HG02678 (cell line): Measurements from ENCODE around the gene ORAI1.
"Not testable (repeated sequence)": the region's sequence is repeated elsewhere in the genome, so short reads cannot be mapped to it uniquely, and the experiment has no call there.

Experiments used
- ATAC-seq: cut with Tn5 transposase; IDR thresholded peaks from one replicate; pipeline ENCODE4 v1.9.1; 2021; ENCODE audit warnings: mild to moderate bottlenecking, moderate library complexity; ENCODE audit not compliant: unreplicated experiment

The ORAI1 gene

GRCh38 chr12:121602766-121603165 lies 23.6 kb upstream of the ORAI1 start:
- no peak for ATAC-seq

GRCh38 chr12:121603581-121603980 lies 22.7 kb upstream of the ORAI1 start:
- ATAC-seq = no peak

GRCh38 chr12:121608301-121608700 lies 18.0 kb upstream of the ORAI1 start:
- no peak for ATAC-seq

GRCh38 chr12:121610239-121611149 lies 15.8 kb upstream of the ORAI1 start:
- ATAC-seq = no peak

GRCh38 chr12:121611306-121611705 lies 15.0 kb upstream of the ORAI1 start:
- no peak for ATAC-seq

- no peak for ATAC-seq
Measured at GRCh38 chr12:121613462-121613861, 12.9 kb upstream of the ORAI1 start.

- no peak for ATAC-seq
Measured at GRCh38 chr12:121614872-121615467, 11.4 kb upstream of the ORAI1 start.

- no peak for ATAC-seq
Measured at GRCh38 chr12:121618659-121619233, 7.6 kb upstream of the ORAI1 start.

- ATAC-seq = no peak
Measured at GRCh38 chr12:121620333-121620891, 5.9 kb upstream of the ORAI1 start.

- ATAC-seq = peak; percentile 27
Measured at GRCh38 chr12:121626853-121627640, 717 bp downstream of the ORAI1 start.

GRCh38 chr12:121628037-121628436 lies 1.7 kb downstream of the ORAI1 start:
- ATAC-seq = no peak

GRCh38 chr12:121628536-121628935 lies 2.2 kb downstream of the ORAI1 start:
- no peak for ATAC-seq

GRCh38 chr12:121630791-121631355 lies 4.5 kb downstream of the ORAI1 start:
- no peak for ATAC-seq

- no peak for ATAC-seq
Measured at GRCh38 chr12:121632069-121632970, 6.0 kb downstream of the ORAI1 start.

GRCh38 chr12:121633833-121634196 lies 7.5 kb downstream of the ORAI1 start:
- not testable (repeated sequence) for ATAC-seq

GRCh38 chr12:121634836-121635235 lies 8.5 kb downstream of the ORAI1 start:
- no peak for ATAC-seq

GRCh38 chr12:121637231-121637914 lies 11.0 kb downstream of the ORAI1 start:
- ATAC-seq = peak; percentile 71

- no peak for ATAC-seq
Measured at GRCh38 chr12:121638298-121639202, 12.2 kb downstream of the ORAI1 start.
